Forelimb muscle (tissue), 1 donor: ENCODE measurements around the gene SKAP1. TPM values are rescaled to one million over a fixed set of nuclear protein-coding genes. Genes with fewer than 3 reads are reported as not detected.
"Not testable (repeated sequence)": the region's sequence is repeated elsewhere in the genome, so short reads cannot be mapped to it uniquely, and the experiment has no call there.

Source experiments
- DNase-seq: peaks from one replicate; pipeline ENCODE4 v3.0.0-alpha.2; 2013; ENCODE audit warnings: low read depth
- polyA plus RNA-seq: library from polyadenylated mRNA; unstranded; fragments of 120-200 nt; gene quantifications from one replicate; pipeline ENCODE4 v1.2.1, GENCODE V29; 2013; ENCODE audit not compliant: insufficient read length

The SKAP1 gene
- polyA plus RNA-seq, 1 donor = 0.30 TPM

DNA sequence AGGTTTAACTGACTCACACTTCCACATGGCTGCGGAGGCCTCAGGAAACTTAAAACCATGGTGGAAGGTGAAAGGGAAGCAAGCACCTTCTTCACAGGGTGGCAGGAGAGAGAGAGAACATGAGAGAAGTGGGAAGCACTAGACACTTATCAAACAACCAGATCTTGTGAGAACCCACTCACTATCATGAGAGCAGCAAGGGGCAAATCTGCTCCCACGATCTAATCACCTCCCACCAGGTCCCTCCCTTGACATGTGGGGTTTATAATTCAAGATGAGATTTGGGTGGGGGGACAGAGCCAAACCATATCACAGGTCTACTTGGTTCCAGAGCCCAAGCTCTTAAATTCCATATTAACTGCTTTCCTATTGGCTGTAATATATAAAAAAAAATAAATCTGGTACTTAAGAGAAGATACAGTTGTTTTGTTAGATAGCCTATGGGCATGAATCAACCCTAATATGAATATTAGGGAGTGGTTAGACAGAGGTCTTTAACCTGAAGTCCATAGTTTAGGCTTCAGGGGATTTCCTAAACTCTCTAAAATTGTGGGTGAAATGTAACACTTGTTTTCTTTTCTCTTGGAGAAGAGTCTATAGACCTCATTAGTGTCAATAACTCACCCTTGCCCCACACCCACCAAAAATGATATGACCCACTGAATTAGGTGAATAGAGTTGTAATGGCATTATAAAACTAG lies 56.7 kb downstream of the SKAP1 start:
- DNase-seq = no peak

GRCh38 chr17:48368967-48369366 lies 61.0 kb downstream of the SKAP1 start:
- not testable (repeated sequence) for DNase-seq

GRCh38 chr17:48368352-48368908 lies 61.6 kb downstream of the SKAP1 start:
- DNase-seq = no peak

GRCh38 chr17:48363161-48363560 lies 66.9 kb downstream of the SKAP1 start:
- DNase-seq = no peak

DNA sequence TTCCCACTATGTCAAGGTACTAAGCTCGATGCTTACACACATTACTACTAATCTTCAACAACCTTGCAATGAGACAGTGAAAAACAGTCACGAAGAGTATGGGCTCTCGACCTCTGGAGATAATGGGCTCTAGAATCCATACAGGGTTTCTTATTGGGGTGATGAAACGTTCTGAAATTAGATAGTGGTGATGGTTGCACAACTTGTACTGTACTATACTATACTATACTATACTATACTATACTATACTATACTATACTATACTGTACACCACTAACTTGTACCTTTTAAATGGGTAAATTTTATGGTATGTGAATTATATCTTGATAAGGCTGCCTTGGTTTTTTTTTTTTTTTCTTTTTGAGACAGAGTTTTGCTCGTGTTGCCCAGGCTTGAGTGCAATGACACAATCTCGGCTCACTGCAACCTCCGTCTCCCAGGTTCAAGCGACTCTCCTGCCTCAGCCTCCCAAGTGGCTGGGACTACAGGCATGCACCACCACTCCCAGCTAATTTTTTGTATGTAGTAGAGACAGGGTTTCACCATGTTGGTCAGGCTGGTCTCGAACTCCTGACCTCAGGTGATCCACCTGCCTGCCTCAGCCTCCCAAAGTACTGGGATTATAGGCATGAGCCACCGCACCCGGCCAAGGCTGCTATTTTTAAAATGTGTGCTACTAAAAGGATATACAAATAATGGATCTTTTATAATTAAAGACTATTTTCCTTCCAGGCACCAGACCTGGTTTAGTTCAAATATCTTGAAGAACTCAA lies 69.0 kb downstream of the SKAP1 start:
- not testable (repeated sequence) for DNase-seq

- DNase-seq = no peak
These were observed 72.0 kb downstream of the SKAP1 start for GRCh38 chr17:48357779-48358602.

DNA sequence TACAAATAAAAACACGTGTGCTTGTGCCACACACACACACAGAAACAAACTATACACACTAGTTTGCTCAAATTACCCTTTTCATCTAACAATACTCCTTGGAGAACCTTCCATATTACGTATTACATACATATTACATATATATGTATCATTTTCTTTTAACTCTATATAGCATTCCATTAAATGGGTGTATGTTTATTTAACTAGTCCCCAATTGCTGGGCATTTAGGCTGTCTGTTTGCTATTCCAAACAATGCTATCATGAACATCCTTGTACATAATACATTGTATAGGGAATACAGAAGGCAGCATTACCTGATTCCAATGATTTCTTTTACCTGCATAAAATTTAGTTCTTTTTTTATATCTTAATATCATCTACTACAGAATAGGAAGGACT lies 73.1 kb downstream of the SKAP1 start:
- no peak for DNase-seq

- DNase-seq = no peak
These were observed 77.4 kb downstream of the SKAP1 start for GRCh38 chr17:48352630-48353029.

GRCh38 chr17:48351911-48352332 lies 78.1 kb downstream of the SKAP1 start:
- DNase-seq = peak; percentile 20

DNA sequence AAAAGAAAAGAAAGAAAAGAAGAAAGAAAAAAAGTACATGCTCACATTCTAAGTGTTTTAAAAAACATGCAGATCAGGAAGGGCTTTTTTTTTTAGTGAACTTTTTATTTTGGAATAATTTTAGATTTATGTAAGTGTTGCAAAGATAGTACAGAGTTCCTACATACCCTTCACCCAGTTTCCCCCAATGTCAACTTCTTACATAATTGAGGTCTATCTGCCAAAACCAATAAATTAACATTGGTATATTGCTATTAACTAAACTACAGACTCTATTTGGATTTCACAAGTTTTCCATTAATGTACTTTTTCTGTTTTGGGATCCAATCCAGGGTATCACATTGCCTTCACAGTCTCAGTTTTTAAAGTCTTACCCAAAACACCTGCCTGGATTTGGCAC lies 81.7 kb downstream of the SKAP1 start:
- no peak for DNase-seq

DNA sequence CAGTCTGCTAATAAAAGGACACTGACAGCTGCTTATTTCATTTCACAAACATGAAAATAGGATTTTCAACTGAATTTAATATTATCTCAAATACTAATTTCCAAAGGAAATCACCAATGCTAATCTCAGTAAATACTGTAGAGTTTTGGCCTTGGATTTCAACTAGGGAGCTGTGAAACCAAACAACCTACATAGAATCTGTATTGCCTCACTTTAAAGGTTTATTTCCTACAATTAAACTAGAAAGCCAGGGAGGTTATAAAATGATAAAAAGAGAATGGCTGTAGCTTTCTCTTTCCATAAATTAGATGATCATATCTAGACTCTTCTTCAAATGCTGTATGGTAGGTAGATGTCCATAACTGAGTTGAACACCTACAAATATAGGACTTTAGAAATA lies 82.8 kb downstream of the SKAP1 start:
- DNase-seq = no peak

DNA sequence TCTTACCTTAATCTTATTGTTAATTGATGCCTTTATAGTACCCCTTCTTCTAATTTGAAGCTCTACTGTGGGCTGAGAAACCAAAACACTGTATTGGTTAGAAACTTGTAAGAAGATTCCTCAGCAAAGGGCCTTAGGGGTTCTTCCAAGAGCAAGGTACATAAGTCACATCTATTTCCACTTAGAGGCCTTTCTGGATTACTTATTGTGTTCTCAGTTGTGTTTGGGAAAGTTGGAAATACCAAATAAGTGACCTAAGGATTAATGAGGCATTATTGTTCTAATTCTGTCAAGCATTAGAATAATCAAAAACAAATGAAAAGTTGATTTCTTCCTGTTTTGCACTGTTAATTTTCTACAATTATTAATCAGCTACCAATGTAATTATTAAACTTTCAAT lies 85.8 kb downstream of the SKAP1 start:
- no peak for DNase-seq

DNA sequence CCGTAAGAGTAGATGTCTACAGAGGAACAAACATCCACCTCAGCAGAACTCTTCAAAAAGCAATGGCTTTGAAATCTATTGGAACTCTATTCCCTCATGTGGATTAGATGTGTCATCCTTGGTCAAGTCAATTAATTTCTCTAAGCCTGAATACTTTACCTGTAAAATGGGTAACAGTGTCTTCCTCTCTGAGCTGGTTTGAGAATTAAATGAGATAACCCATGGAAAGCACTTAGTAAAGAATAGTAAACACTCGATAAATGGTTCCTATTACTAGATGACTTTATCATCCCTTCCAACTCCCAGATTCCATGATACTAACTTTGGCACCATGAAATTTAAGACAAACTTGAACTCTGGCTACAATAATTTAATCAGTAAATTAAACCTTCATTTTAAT lies 89.1 kb downstream of the SKAP1 start:
- DNase-seq = no peak

DNA sequence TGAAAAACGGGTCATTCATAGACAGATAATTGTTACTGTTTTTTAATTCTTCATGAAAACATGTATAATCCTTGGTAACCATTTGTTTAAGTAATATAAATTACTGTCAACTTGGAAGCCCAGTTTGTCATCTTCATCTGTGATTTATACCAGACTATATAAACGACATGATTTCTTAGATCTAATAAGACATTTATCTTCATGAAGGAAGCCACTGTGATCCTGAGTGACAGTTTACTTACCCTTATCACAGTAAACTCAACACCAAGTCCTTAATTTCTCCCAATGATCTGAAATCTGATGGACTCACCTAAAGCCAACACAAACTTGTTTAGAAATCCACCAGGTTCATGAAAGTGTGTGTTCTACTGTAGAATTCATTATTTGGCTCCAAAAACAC lies 91.3 kb downstream of the SKAP1 start:
- DNase-seq = no peak

- not testable (repeated sequence) for DNase-seq
These were observed 92.1 kb downstream of the SKAP1 start for GRCh38 chr17:48337903-48338302.

DNA sequence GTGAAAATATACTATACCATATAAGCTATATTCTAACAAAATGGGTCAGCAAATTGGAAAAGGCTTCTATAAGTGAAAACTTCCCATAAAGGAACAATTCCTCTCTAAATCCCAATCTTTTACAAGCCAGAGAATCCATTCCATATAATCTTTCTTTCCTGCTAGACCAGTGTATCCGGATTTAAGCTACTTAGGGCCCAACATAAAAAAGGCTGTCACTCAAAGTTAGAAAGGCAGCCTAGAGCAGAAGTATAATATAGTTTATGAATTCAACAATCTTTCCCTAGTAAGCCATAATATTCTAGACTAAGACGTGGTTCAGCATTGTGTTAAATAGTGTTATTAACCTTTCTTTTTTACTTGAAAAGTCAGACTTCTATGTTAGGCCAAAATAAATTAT lies 93.0 kb downstream of the SKAP1 start:
- DNase-seq = no peak

GRCh38 chr17:48335858-48336500 lies 94.0 kb downstream of the SKAP1 start:
- DNase-seq = peak; percentile 46

- no peak for DNase-seq
These were observed 94.7 kb downstream of the SKAP1 start for GRCh38 chr17:48335146-48335784.

DNA sequence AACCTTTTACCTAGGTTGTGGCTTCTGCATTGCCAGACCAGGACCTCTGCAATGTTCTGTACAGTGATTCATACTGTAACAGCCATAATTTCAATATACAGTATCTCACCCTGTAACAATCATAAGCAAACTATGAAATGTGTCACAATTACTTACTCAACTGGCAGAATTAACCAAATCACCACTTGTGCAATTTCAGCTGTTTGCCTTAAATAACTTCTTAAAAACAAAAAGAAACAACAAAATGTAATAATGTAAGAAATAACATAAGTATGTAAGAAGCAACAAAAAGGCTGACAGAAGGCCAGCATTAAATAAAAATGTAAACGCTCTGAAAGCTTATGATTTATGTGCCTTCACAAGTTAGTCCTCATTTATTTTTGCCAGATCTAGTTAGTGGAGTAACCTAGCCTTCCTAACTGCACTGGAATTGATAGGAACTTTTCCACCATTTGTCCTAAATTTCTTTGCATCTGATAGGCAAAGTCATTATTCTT lies 96.9 kb downstream of the SKAP1 start:
- no peak for DNase-seq

GRCh38 chr17:48330887-48331286 lies 99.1 kb downstream of the SKAP1 start:
- DNase-seq = no peak

DNA sequence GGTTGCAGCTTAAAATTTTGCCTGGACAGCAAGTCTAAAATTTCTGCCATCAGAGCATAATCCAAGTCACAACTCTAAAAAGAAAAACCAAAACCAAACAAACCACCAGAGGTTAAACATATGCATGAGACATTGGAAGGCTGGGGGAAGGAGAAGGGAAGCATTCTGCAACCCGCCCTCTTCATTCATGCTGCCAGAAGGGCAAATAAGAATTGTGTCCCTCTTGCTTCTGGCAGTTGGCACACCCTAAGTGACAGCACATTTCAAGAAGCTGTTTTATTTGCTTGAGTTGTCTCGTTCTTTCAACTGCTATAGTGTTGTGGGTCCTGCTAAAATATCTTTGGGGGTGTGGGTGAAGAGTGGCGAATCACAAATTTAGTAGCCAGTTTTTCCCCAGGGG lies 99.6 kb downstream of the SKAP1 start:
- no peak for DNase-seq
